ENCODE data around the gene NRIP1.

GRCh38 chr21:15054606-15055239, 10.1 kb downstream of the NRIP1 start:
- TF ChIP-seq EZH2 (IDR thresholded peaks at IDR 0.05; ENCODE audit: insufficient read depth, poor library complexity, severe bottlenecking) (no peak), EZH2phosphoT487 (IDR thresholded peaks at IDR 0.05; ENCODE audit: insufficient read depth, low read depth) (no peak)

All from GM23248 (cell line).